Ovary (tissue), 10 donors: ENCODE results near the gene TARS3. TPM values are rescaled to one million over a fixed set of nuclear protein-coding genes. Genes with fewer than 3 reads are reported as not detected.
"Not testable (repeated sequence)": the region's sequence is repeated elsewhere in the genome, so short reads cannot be mapped to it uniquely, and the experiment has no call there.

Experiments used
- DNase-seq, 5 donors: peaks; one replicate each; pipeline ENCODE4 v3.0.0-alpha.2; 2019 to 2020
- H3K27ac ChIP-seq, 2 donors: fragments of 200-600 bp; one replicate each; pipeline versions ENCODE4 v1.5.1 to v1.8.0; 2019 to 2022
- H3K27me3 ChIP-seq: fragments of 200-600 bp; one replicate; pipeline ENCODE4 v1.8.0; 2022
- H3K36me3 ChIP-seq: fragments of 200-600 bp; sonication (generic); one replicate; pipeline ENCODE4 v1.5.1; 2019
- H3K4me1 ChIP-seq: one replicate; pipeline ENCODE4 v1.8.1; 2013; ENCODE audit warnings: mild to moderate bottlenecking, moderate library complexity; ENCODE audit not compliant: insufficient read depth
- H3K4me3 ChIP-seq: fragments of 200-600 bp; sonication (generic); one replicate; pipeline ENCODE4 v1.5.1; 2017
- H3K9me3 ChIP-seq, 2 donors: fragments of 200-600 bp in 1 of 2; sonication (generic) in 1 of 2; one replicate each; pipeline versions ENCODE4 v1.5.1 to v1.8.1; 2013 to 2019; ENCODE audit warnings: mild to moderate bottlenecking in 1 of 2, moderate library complexity in 1 of 2
- EP300 ChIP-seq: sonication (generic); formaldehyde crosslinking; IDR thresholded peaks from one replicate; pipeline ENCODE4 v1.6.1; 2017; ENCODE audit warnings: antibody characterized with exemption
- POLR2A ChIP-seq: fragments of 450-650 bp; IDR thresholded peaks from one replicate; pipeline ENCODE4 v1.6.1; 2017; ENCODE audit warnings: antibody characterized with exemption, mild to moderate bottlenecking, moderate library complexity
- WGBS, 3 donors: extraction: QIAGEN DNeasy Blood & Tissue Kit in 1 of 3; methylation state at CpG; one replicate each; pipeline versions ENCODE4 v1.1.5 to v1.1.7; 2013 to 2017; 5-methylcytosine and 5-hydroxymethylcytosine counted together
- intact Hi-C, 4 donors: fragments of 100-400 bp; cut with DNase I; formaldehyde crosslinking; loops; one replicate each; pipeline versions ENCODE4 v1.11.0 to v1.15.1; 2022 to 2023
- long read RNA-seq, 3 donors: library from polyadenylated mRNA in 2 of 3; unstranded in 2 of 3; transcript quantifications; one replicate each; pipeline ENCODE4 v2.0.0 and lab custom pipeline, GENCODE V29; 2021 to 2026
- polyA plus RNA-seq, 2 donors: library from polyadenylated mRNA; stranded (reverse); fragments of 200-250 nt in 1 of 2; fragments of 350-450 nt in 1 of 2; fragmentation: Illumina TruSeq in 1 of 2; extraction: RNeasy Lipid Tissue Mini Kit (QIAGEN cat#74804) in 1 of 2; gene quantifications; one replicate each; pipeline ENCODE4 v1.2.3, GENCODE V29; 2013 to 2014
- total RNA-seq, 7 donors: library from RNA; depleted of rRNA in 2 of 7; stranded (reverse); fragments of >200 nt in 2 of 7; fragmentation: NEBNext Ultra II Directional in 3 of 7; extraction: Animal tissue kit (Norgen Biotek cat#: 25700) in 3 of 7; gene quantifications; one replicate each; pipeline versions ENCODE4 v1.1.0 to v1.2.4, GENCODE V29; 2016 to 2023
- TF ChIP-seq, protein P1 (sequence below), 3 donors: fragments of 450-650 bp in 2 of 3; fragments of 200-600 bp in 1 of 3; IDR thresholded peaks; one replicate each; pipeline versions ENCODE4 v1.5.1 to v1.8.0; 2016 to 2022; ENCODE audit warnings: antibody characterized with exemption in 3 of 3, mild to moderate bottlenecking in 1 of 3
- donor health status: DM: no; HTN: no; CAD: no; lungs with moderate emphysema.
- donor health status: DM: no; HTN: no; CAD: no.
- donor health status: Bipolar disorder and iron deficiency.
- donor health status: DM: yes; HTN: yes; CAD: no.
- donor health status: DM: no; HTN: no; CAD: no.
- donor health status: DM: yes; HTN: yes; CAD: no.

TARS3 gene
- total RNA-seq (10 to 100 TPM; 11.9 to 23.5 (median 15.9) TPM), polyA plus RNA-seq (10 to 100 TPM; 10.1 to 15.3 TPM)
- long read RNA-seq, donor 1, transcript TARSL2-201 (19 exons, 3,610 nt), result major isoform, 13 of 22 reads
- long read RNA-seq, donor 1, partial matches to known transcripts, result 4 of 22 reads
- long read RNA-seq, donor 1, other reads (novel, unspliced or antisense), result 5 of 22 reads
- long read RNA-seq, donor 2, partial matches to known transcripts, result 0 of 4 reads
- long read RNA-seq, donor 2, other reads (novel, unspliced or antisense), result 0 of 4 reads
- long read RNA-seq, donor 3, transcript TARSL2-201 (19 exons, 3,610 nt), result major isoform, 29 of 46 reads
- long read RNA-seq, donor 3, partial matches to known transcripts, result 6 of 46 reads
- long read RNA-seq, donor 3, other reads (novel, unspliced or antisense), result 11 of 46 reads

DNA sequence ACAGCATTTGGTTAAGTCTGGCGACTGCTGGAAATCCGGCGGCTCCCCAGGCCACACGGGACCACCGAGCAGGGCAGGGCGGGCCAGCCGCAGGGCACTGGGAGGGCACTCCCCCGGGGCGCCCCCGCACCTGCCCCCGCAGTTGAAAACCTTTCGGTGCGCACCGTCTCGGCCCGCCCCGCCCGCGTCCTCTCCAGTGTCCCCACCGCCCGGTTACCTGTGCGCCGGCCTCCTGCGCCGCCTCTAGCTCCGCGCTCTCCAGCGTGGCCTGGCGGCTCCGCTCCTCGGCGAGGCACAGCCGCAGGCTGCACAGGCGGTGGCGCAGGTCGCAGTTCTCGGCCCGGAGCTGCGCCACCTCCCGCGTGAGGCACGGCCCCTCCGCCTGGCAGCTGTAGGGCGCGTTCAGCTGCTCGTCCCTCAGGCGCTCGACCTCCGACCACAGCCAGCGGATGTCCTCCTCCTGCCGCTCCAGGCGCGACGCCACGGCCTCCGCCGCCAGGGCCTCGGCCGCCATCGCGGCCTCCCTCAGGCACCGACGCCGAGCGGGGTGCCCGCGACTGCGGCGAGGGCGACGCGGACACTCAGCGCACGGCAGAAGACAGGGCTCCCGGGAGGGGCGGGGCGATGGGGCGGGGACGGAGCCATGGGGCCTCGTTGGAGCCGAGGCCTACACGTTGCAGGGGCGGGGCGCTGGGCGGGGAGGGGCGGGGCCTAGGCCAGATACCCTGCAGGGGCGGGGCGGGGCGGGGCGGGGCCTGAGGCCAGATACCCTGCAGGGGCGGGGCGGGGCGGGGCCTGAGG lies at the start of gene TARS3:
Gene TARS3, minus strand, starts transcription at position 600 of the 801 bp plus-strand sequence. Its CDS starts 86 bp downstream, at position 514.
- Histone ChIP-seq H3K36me3 (no peaks in the 10 kb centered on the region), H3K27ac (peak within 1 kb of the TSS; percentile 27 to 70), H3K27me3 (no peaks in the 10 kb centered on the region), H3K9me3 (no peaks in the 10 kb centered on the region), H3K4me3 (peak within 1 kb of the TSS; percentile 97), H3K4me1 (peaks cover 2% of the 10 kb centered on the region)
- peak; percentile 94 to 97 (median 95) for DNase-seq
- intact Hi-C loops, result no loop called here
- TF ChIP-seq EP300, result no peak
- TF ChIP-seq POLR2A, result peak; percentile 77
- TF ChIP-seq, protein P1, sequence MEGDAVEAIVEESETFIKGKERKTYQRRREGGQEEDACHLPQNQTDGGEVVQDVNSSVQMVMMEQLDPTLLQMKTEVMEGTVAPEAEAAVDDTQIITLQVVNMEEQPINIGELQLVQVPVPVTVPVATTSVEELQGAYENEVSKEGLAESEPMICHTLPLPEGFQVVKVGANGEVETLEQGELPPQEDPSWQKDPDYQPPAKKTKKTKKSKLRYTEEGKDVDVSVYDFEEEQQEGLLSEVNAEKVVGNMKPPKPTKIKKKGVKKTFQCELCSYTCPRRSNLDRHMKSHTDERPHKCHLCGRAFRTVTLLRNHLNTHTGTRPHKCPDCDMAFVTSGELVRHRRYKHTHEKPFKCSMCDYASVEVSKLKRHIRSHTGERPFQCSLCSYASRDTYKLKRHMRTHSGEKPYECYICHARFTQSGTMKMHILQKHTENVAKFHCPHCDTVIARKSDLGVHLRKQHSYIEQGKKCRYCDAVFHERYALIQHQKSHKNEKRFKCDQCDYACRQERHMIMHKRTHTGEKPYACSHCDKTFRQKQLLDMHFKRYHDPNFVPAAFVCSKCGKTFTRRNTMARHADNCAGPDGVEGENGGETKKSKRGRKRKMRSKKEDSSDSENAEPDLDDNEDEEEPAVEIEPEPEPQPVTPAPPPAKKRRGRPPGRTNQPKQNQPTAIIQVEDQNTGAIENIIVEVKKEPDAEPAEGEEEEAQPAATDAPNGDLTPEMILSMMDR (IDR thresholded peaks at IDR 0.05), result peak in 1 of 3 donors; percentile 19
- WGBS, 3 donors, result 1 to 3% (median 1%) methylated on average over 22 to 93 of the region's 93 CpGs

DNA sequence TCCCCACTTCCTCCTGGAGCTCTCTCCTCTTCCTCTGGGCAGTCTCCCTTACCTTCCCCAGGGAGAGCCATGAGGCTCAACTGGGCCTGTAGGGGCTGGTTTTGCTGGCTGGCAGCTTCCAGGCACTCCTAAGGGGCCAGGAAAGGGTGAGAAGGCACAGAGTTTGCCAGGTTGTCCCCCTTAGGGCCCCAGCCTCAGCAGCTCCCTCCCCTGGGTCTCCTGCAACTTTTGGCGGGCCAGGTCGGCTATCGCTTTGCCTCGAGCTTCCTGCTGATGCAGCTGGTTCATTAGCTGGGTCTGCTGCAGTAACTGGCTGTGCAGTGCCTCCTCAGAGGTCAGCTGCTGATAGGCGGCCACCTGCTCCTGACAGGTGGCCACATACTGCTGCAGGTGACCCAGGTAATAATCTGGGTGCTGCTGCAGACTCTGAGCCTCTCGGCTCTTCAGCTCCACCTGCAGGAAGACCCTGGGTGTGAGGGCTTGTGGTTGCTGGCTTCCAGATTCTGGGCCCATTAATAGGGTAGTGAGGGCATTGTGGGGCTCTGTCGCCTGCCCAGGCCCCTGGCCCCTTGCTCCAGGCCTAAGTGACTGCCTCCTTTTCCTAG lies 49.3 kb upstream of the TARS3 start:
- intact Hi-C loops, result no loop called here
- peak in 1 of 5 donors; percentile 25 for DNase-seq
- Histone ChIP-seq H3K9me3 (no peaks in the 10 kb centered on the region), H3K27ac (no peak overlapping the region), H3K27me3 (no peaks in the 10 kb centered on the region), H3K4me1 (no peaks in the 10 kb centered on the region), H3K4me3 (no peak overlapping the region), H3K36me3 (no peaks in the 10 kb centered on the region)
- TF ChIP-seq POLR2A, result no peak
- TF ChIP-seq, protein P1 (IDR thresholded peaks at IDR 0.05), result no peak
- no peak for TF ChIP-seq EP300
- 52 to 69% (median 66%) methylated on average over 7 of the region's 7 CpGs for WGBS, 3 donors

DNA sequence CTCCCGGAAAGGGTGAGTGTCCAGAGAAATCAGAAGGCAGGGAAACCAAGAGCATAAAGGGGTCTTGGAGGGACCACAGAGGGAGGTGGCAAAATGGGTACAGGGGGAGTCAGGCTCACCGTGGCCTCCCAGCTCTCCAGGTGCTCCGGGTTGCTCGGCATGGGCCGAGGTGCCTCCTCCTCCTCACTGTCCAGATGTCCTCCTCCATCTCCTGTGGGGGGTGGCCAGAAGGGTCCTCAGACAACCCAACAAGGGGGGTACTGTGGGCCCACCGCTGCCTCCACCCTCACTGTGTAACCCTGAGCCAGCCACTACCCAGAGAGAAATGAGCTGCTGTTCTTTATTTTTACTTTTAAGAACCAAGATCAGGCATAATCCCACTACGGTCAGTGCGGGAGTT lies 48.6 kb upstream of the TARS3 start:
- Histone ChIP-seq H3K9me3 (no peaks in the 10 kb centered on the region), H3K27me3 (no peaks in the 10 kb centered on the region), H3K4me1 (no peaks in the 10 kb centered on the region), H3K4me3 (no peak overlapping the region), H3K36me3 (no peaks in the 10 kb centered on the region), H3K27ac (no peak overlapping the region)
- intact Hi-C loops, result no loop called here
- 78 to 91% (median 90%) methylated on average over 8 of the region's 8 CpGs for WGBS, 3 donors
- TF ChIP-seq EP300 (no peak), POLR2A (no peak)
- TF ChIP-seq, protein P1 (IDR thresholded peaks at IDR 0.05), result no peak
- DNase-seq, result no peak

DNA sequence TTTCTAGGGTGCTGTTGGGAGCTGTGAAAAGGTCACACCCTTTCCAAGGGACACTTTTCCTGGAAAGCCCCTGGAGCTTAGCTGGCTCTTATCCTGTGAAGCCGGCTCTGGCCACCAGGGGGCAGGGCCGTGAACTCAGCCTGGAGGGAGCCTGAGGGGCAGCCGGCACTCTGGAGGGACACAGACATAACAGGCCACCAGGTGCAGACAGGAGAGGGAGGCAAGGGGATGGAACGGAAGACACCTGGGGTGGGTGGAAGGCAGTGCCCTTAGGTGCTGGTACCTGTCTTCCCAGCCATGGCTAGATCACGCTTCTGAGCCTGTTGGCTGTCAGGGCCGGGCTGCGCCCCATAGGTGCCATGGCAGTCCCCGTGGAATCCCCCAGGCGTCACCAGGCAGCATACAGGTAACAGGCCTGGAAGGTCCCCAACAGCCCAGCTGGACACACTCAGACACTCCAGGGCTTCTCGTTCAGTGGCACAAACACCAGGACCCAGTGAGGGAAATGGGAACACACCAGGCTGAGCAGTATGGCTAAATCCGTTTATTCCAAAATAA lies 42.9 kb upstream of the TARS3 start:
- H3K27me3 ChIP-seq, H3K4me1 ChIP-seq, H3K4me3 ChIP-seq, H3K27ac ChIP-seq, intact Hi-C loops, H3K9me3 ChIP-seq, H3K36me3 ChIP-seq: not testable (repeated sequence)
- peak in 1 of 5 donors; percentile 15 for DNase-seq
- WGBS, 3 donors, result 79 to 100% (median 91%) methylated on average over 4 to 7 of the region's 11 CpGs
